HEK293T (cell line): ENCODE measurements around the gene TSPAN17.

Experiments
- CTCF ChIA-PET: fragments of 350-600 bp; formaldehyde crosslinking; extraction: SDS; loops from one replicate; lab custom pipeline; 2021; ENCODE audit warnings: antibody characterized with exemption, inconsistent platforms; lab: Yijun Ruan, JAX
- POLR2A ChIA-PET: fragments of 350-600 bp; formaldehyde crosslinking; extraction: SDS; loops from one replicate; lab custom pipeline; 2020; ENCODE audit warnings: antibody characterized with exemption, inconsistent platforms; lab: Yijun Ruan, JAX
- DNase-seq: peaks from one replicate; pipeline ENCODE4 v3.0.0; 2012; ENCODE audit warnings: mixed read lengths; ENCODE audit errors: extremely low spot score
- ARNT ChIP-seq: fragments of 450-650 bp; IDR thresholded peaks from 2 replicates; pipeline ENCODE4 v1.6.1; 2017; ENCODE audit warnings: mild to moderate bottlenecking
- BHLHE40 ChIP-seq: fragments of 450-650 bp; IDR thresholded peaks from 2 replicates; pipeline ENCODE4 v1.6.1; 2016; ENCODE audit warnings: mild to moderate bottlenecking, moderate library complexity, borderline replicate concordance
- CTBP1 ChIP-seq: fragments of 450-650 bp; IDR thresholded peaks from 2 replicates; pipeline ENCODE4 v1.6.1; 2016; ENCODE audit warnings: borderline replicate concordance
- ELF4 ChIP-seq: fragments of 450-650 bp; IDR thresholded peaks from 2 replicates; pipeline ENCODE4 v1.6.1; 2017; ENCODE audit warnings: antibody characterized with exemption
- FOXA1 ChIP-seq: fragments of 450-650 bp; IDR thresholded peaks from 2 replicates; pipeline ENCODE4 v1.6.1; 2016; ENCODE audit warnings: mild to moderate bottlenecking
- FOXK2 ChIP-seq: fragments of 450-650 bp; IDR thresholded peaks from 2 replicates; pipeline ENCODE4 v1.6.1; 2016; ENCODE audit warnings: mild to moderate bottlenecking
- FOXM1 ChIP-seq: fragments of 450-650 bp; IDR thresholded peaks from 2 replicates; pipeline ENCODE4 v1.6.1; 2017; ENCODE audit warnings: mild to moderate bottlenecking, borderline replicate concordance
- HDGF ChIP-seq: fragments of 450-650 bp; IDR thresholded peaks from 2 replicates; pipeline ENCODE4 v1.6.1; 2017; ENCODE audit warnings: antibody characterized with exemption, borderline replicate concordance
- L3MBTL2 ChIP-seq: fragments of 450-650 bp; conservative IDR thresholded peaks from 2 replicates; pipeline ENCODE4 v1.6.1; 2016; ENCODE audit warnings: mild to moderate bottlenecking
- LEF1 ChIP-seq: fragments of 450-650 bp; IDR thresholded peaks from 2 replicates; pipeline ENCODE4 v1.6.1; 2017; ENCODE audit warnings: mild to moderate bottlenecking, borderline replicate concordance
- NFRKB ChIP-seq: fragments of 450-650 bp; IDR thresholded peaks from 2 replicates; pipeline ENCODE4 v1.6.1; 2016; ENCODE audit warnings: mild to moderate bottlenecking, moderate library complexity
- PKNOX1 ChIP-seq: fragments of 450-650 bp; IDR thresholded peaks from 2 replicates; pipeline ENCODE4 v1.6.1; 2016
- SP1 ChIP-seq: fragments of 450-650 bp; IDR thresholded peaks from 2 replicates; pipeline ENCODE4 v1.6.1; 2017
- SUZ12 ChIP-seq: fragments of 450-650 bp; IDR thresholded peaks from 2 replicates; pipeline ENCODE4 v1.6.1; 2016; ENCODE audit warnings: mild to moderate bottlenecking
- TARDBP ChIP-seq: fragments of 450-650 bp; IDR thresholded peaks from 2 replicates; pipeline ENCODE4 v1.6.1; 2016
- ZNF384 ChIP-seq: fragments of 450-650 bp; IDR thresholded peaks from 2 replicates; pipeline ENCODE4 v1.6.1; 2016

TSPAN17 gene

GRCh38 chr5:176660860-176661641 lies 13.8 kb downstream of the TSPAN17 start:
- ChIA-PET POLR2A (interaction anchor here (0.6 to 1.6 kb wide), 3 partner anchors 9 to 425 kb away, joined by 3 to 12 read pairs (median 4); partner anchors contain the start of gene TSPAN17), CTCF (interaction anchor here (0.5 to 3.0 kb wide), 75 partner anchors 8 to 1455 kb away, joined by 3 to 28 read pairs (median 4); partner anchors contain the start of genes EIF4E1B, FAF2, SNCB and TSPAN17)
- peak; percentile 96 for DNase-seq
- TF ChIP-seq BHLHE40 (no peak), SUZ12 (no peak), TARDBP (no peak), CTBP1 (no peak), L3MBTL2 (no peak), ELF4 (peak; percentile 70)

GRCh38 chr5:176661676-176662075 lies 14.4 kb downstream of the TSPAN17 start:
- no peak for TF ChIP-seq ZNF384
- ChIA-PET CTCF (interaction anchor here (1.3 to 3.0 kb wide), 7 partner anchors 8 to 449 kb away, joined by 4 to 28 read pairs (median 12); no protein-coding TSS in a partner anchor), POLR2A (interaction anchor here (0.6 kb wide), 1 partner anchor 425 kb away, joined by 3 read pairs; no protein-coding TSS in a partner anchor)

GRCh38 chr5:176662371-176663333 lies 15.4 kb downstream of the TSPAN17 start:
- ChIA-PET CTCF (no interaction called here), POLR2A (no interaction called here)
- TF ChIP-seq FOXA1 (no peak), BHLHE40 (no peak), FOXK2 (no peak), L3MBTL2 (no peak), TARDBP (no peak), ZNF384 (no peak), PKNOX1 (no peak), SP1 (no peak), LEF1 (no peak), ELF4 (no peak), HDGF (no peak), CTBP1 (no peak), ARNT (no peak)
- no peak for DNase-seq

More at GRCh38 chr5:176661676-176662075, 14.4 kb downstream of the TSPAN17 start:
- DNase-seq, result no peak

- POLR2A ChIA-PET, result no interaction called here
- no peak for DNase-seq
- CTCF ChIA-PET, result no interaction called here
- TF ChIP-seq BHLHE40 (no peak), L3MBTL2 (no peak), ELF4 (no peak), CTBP1 (no peak), NFRKB (no peak), HDGF (no peak), FOXM1 (no peak), TARDBP (no peak), ZNF384 (no peak), SP1 (no peak), FOXK2 (no peak), ARNT (no peak), SUZ12 (no peak), PKNOX1 (no peak), FOXA1 (no peak), LEF1 (no peak)
These were observed 16.3 kb downstream of the TSPAN17 start for GRCh38 chr5:176663566-176663965.

GRCh38 chr5:176664479-176664878 lies 17.2 kb downstream of the TSPAN17 start:
- ChIA-PET CTCF (no interaction called here), POLR2A (no interaction called here)
- no peak for TF ChIP-seq HDGF
- TF ChIP-seq ZNF384, result no peak
- no peak for TF ChIP-seq PKNOX1
- TF ChIP-seq ELF4, result no peak
- no peak for TF ChIP-seq FOXK2
- TF ChIP-seq FOXM1, result no peak
- TF ChIP-seq SP1, result no peak
- no peak for TF ChIP-seq SUZ12
- no peak for DNase-seq
